EL (cell line): Measurements from ENCODE around the gene TACC2.

ENCODE experiments used
- DNase-seq: peaks from one replicate; pipeline ENCODE4 v3.0.0-alpha.2; 2016

Gene TACC2

GRCh38 chr10:122303271-122304053 is 314.5 kb downstream of the TACC2 start:
- DNase-seq, result no peak
